Fibroblast of lung (primary cell): Measurements from ENCODE around the gene C1QL1. TPM values are rescaled to one million over a fixed set of nuclear protein-coding genes. Genes with fewer than 3 reads are reported as not detected.
A peak's percentile ranks its signal among the peaks of the same experiment; 100 is the strongest.

ENCODE experiments used
- DNase-seq, 2 donors: peaks; one replicate each; pipeline versions ENCODE4 v3.0.0 to v3.0.0-alpha.2; 2010; ENCODE audit warnings: low read depth in 2 of 2
- H2AFZ ChIP-seq: 2 replicates; pipeline ENCODE4 v1.5.1; 2012; ENCODE audit warnings: low read length, control low read depth, inconsistent platforms
- H3K27ac ChIP-seq: 2 replicates; pipeline ENCODE4 v1.5.1; 2011; ENCODE audit warnings: low read length, control low read depth; ENCODE audit not compliant: insufficient read depth
- H3K27me3 ChIP-seq: 2 replicates; pipeline ENCODE4 v1.5.1; 2011; ENCODE audit warnings: mild to moderate bottlenecking, low read length; ENCODE audit not compliant: control insufficient read depth, insufficient read depth
- H3K36me3 ChIP-seq: 2 replicates; pipeline ENCODE4 v1.5.1; 2011; ENCODE audit warnings: low read length; ENCODE audit not compliant: control insufficient read depth, insufficient read depth
- H3K4me1 ChIP-seq: 2 replicates; pipeline ENCODE4 v1.5.1; 2011; ENCODE audit warnings: low read length; ENCODE audit not compliant: control insufficient read depth, insufficient read depth; ENCODE audit errors: extremely low read depth
- H3K4me2 ChIP-seq: 2 replicates; pipeline ENCODE4 v1.5.1; 2011; ENCODE audit warnings: low read length, control low read depth; ENCODE audit not compliant: insufficient read depth; ENCODE audit errors: extremely low read depth
- H3K4me3 ChIP-seq, 4 experiments: fragments of 200-600 bp in 1 of 4; sonication (generic) in 1 of 4; replicated peaks in 1 of 4; 2 replicates each; pipeline ENCODE4 v1.5.1; 2011 to 2016; ENCODE audit warnings: low read length in 4 of 4, low read depth in 3 of 4, mild to moderate bottlenecking in 3 of 4, control low read depth in 2 of 4, inconsistent platforms in 1 of 4, mixed read lengths in 1 of 4; ENCODE audit not compliant: insufficient read depth in 1 of 4; ENCODE audit errors: control extremely low read depth in 1 of 4
- H3K79me2 ChIP-seq: 2 replicates; pipeline ENCODE4 v1.5.1; 2012; ENCODE audit warnings: mild to moderate bottlenecking, low read length, inconsistent platforms; ENCODE audit not compliant: control insufficient read depth, insufficient read depth
- H3K9ac ChIP-seq: 2 replicates; pipeline ENCODE4 v1.5.1; 2011; ENCODE audit warnings: mild to moderate bottlenecking, low read length, control low read depth; ENCODE audit not compliant: insufficient read depth
- H3K9me3 ChIP-seq: 2 replicates; pipeline ENCODE4 v1.5.1; 2012; ENCODE audit warnings: low read depth, low read length; ENCODE audit not compliant: control insufficient read depth, insufficient read depth
- H4K20me1 ChIP-seq: 2 replicates; pipeline ENCODE4 v1.5.1; 2011; ENCODE audit warnings: low read length; ENCODE audit not compliant: control insufficient read depth, insufficient read depth; ENCODE audit errors: extremely low read depth
- EZH2 ChIP-seq: IDR thresholded peaks from 2 replicates; pipeline ENCODE4 v1.5.1; 2012; ENCODE audit warnings: low read length, control low read depth, mild to moderate bottlenecking; ENCODE audit errors: missing control alignments
- polyA plus RNA-seq, 2 donors: library from polyadenylated mRNA; depleted of rRNA in 1 of 2; stranded (reverse) in 1 of 2; unstranded in 1 of 2; fragments of >200 nt; gene quantifications; 2 replicates each; pipeline ENCODE4 v1.2.1, GENCODE V29; 2011 to 2012; ENCODE audit warnings: missing spikeins in 1 of 2
- total RNA-seq: library from RNA; depleted of rRNA; stranded (reverse); fragments of >200 nt; gene quantifications from 2 replicates; pipeline ENCODE4 v1.2.1, GENCODE V29; 2014
- TF ChIP-seq, protein P1 (sequence below), 2 donors: IDR thresholded peaks in 1 of 2; conservative IDR thresholded peaks in 1 of 2; 1 replicate in 1 of 2; 2 replicates in 1 of 2; pipeline ENCODE4 v1.5.1; 2011 to 2012; ENCODE audit warnings: low read length in 2 of 2, control low read depth in 1 of 2, inconsistent platforms in 1 of 2, low read depth in 1 of 2, mild to moderate bottlenecking in 1 of 2

C1QL1 gene
- total and polyA plus RNA-seq, 2 donors (not counting 1 experiment from before 2014, with no cell fraction given): 0.53 to 1.3 TPM

- Histone ChIP-seq H3K27me3 (peaks cover 7% of the 10 kb centered on the region), H3K79me2 (no peaks in the 10 kb centered on the region), H3K9me3 (no peaks in the 10 kb centered on the region), H3K36me3 (no peaks in the 10 kb centered on the region), H2AFZ (no peak overlapping the region), H3K4me3 (no peak overlapping the region), H3K4me1 (no peaks in the 10 kb centered on the region), H3K27ac (no peak overlapping the region), H4K20me1 (no peaks in the 10 kb centered on the region), H3K9ac (no peak overlapping the region), H3K4me2 (no peak overlapping the region)
- DNase-seq: no peak
- no peak for TF ChIP-seq EZH2
- TF ChIP-seq, protein P1, sequence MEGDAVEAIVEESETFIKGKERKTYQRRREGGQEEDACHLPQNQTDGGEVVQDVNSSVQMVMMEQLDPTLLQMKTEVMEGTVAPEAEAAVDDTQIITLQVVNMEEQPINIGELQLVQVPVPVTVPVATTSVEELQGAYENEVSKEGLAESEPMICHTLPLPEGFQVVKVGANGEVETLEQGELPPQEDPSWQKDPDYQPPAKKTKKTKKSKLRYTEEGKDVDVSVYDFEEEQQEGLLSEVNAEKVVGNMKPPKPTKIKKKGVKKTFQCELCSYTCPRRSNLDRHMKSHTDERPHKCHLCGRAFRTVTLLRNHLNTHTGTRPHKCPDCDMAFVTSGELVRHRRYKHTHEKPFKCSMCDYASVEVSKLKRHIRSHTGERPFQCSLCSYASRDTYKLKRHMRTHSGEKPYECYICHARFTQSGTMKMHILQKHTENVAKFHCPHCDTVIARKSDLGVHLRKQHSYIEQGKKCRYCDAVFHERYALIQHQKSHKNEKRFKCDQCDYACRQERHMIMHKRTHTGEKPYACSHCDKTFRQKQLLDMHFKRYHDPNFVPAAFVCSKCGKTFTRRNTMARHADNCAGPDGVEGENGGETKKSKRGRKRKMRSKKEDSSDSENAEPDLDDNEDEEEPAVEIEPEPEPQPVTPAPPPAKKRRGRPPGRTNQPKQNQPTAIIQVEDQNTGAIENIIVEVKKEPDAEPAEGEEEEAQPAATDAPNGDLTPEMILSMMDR (conservative IDR thresholded peaks at IDR 0.05 in 1 of 2, IDR thresholded peaks at IDR 0.05 in 1 of 2; ENCODE audit: low read depth in 1 of 2, low read length in 2 of 2): no peak
Measured at GRCh38 chr17:44913676-44914075, 54.4 kb downstream of the C1QL1 start.

DNA sequence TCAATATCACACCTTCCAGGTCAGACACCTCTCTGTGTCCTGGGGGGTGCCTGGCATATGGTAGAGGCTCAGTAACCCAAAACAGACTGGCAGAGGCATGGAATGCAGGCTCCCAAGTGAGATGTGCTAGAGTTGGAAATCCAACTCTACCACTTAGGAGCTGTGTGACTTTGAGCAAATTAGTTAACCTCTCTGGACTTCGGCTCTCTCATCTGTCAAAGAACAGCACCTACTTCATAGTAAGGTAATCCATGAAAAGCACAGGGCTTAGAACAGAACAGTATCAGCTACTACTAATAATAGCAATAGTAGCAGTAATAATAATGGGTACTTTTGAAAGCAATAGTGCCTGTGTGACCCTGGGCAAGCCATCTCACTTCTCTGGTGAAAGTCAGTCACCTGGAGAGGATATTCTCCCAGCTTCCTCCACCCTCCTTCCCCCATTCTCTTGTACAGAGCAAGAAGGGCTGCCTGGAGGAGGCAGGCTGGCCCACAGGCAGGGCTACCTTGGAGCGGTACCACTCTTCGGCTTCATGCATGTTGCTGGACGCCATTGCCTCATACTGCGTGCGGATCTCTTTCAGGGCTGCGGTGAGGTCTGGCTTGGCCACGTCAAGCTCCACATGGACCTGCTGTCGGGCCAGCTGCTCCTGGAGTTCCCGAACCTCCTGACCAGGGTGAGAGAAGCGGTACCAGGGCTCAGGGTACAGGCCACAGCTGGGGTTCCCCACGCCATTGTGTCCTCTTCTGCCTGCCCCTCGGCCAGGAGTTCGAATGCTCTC, 55.1 kb downstream of the C1QL1 start:
- Histone ChIP-seq H2AFZ (no peak overlapping the region), H3K27me3 (peaks cover 7% of the 10 kb centered on the region), H3K27ac (no peak overlapping the region), H3K4me1 (no peaks in the 10 kb centered on the region), H3K9ac (no peak overlapping the region), H3K9me3 (no peaks in the 10 kb centered on the region), H4K20me1 (no peaks in the 10 kb centered on the region), H3K79me2 (no peaks in the 10 kb centered on the region), H3K4me2 (no peak overlapping the region), H3K36me3 (no peaks in the 10 kb centered on the region), H3K4me3 (no peak overlapping the region)
- no peak for DNase-seq
- TF ChIP-seq, protein P1 (conservative IDR thresholded peaks at IDR 0.05 in 1 of 2, IDR thresholded peaks at IDR 0.05 in 1 of 2; ENCODE audit: low read depth in 1 of 2, low read length in 2 of 2): no peak
- no peak for TF ChIP-seq EZH2

- H2AFZ ChIP-seq: peak overlapping the region; percentile 54
- peak overlapping the region; percentile 45 for H3K4me2 ChIP-seq
- H3K9me3 ChIP-seq: no peaks in the 10 kb centered on the region
- H3K27me3 ChIP-seq: peaks cover 7% of the 10 kb centered on the region
- no peaks in the 10 kb centered on the region for H3K36me3 ChIP-seq
- TF ChIP-seq, protein P1 (conservative IDR thresholded peaks at IDR 0.05 in 1 of 2, IDR thresholded peaks at IDR 0.05 in 1 of 2; ENCODE audit: low read depth in 1 of 2, low read length in 2 of 2): peak; percentile 35 to 59
- TF ChIP-seq EZH2: no peak
- DNase-seq: peak; percentile 34 to 44
- H3K9ac ChIP-seq: no peak overlapping the region
- no peaks in the 10 kb centered on the region for H4K20me1 ChIP-seq
- peak overlapping the region in 1 of 4 experiments; percentile 20 for H3K4me3 ChIP-seq
- no peak overlapping the region for H3K27ac ChIP-seq
- no peaks in the 10 kb centered on the region for H3K79me2 ChIP-seq
- H3K4me1 ChIP-seq: peaks cover 2% of the 10 kb centered on the region
Measured at GRCh38 chr17:44911133-44912001, 56.7 kb downstream of the C1QL1 start.
